ENCODE measurements around the gene GALR2.
"Not testable (repeated sequence)": the region's sequence is repeated elsewhere in the genome, so short reads cannot be mapped to it uniquely, and the experiment has no call there.

Gene GALR2

DNA sequence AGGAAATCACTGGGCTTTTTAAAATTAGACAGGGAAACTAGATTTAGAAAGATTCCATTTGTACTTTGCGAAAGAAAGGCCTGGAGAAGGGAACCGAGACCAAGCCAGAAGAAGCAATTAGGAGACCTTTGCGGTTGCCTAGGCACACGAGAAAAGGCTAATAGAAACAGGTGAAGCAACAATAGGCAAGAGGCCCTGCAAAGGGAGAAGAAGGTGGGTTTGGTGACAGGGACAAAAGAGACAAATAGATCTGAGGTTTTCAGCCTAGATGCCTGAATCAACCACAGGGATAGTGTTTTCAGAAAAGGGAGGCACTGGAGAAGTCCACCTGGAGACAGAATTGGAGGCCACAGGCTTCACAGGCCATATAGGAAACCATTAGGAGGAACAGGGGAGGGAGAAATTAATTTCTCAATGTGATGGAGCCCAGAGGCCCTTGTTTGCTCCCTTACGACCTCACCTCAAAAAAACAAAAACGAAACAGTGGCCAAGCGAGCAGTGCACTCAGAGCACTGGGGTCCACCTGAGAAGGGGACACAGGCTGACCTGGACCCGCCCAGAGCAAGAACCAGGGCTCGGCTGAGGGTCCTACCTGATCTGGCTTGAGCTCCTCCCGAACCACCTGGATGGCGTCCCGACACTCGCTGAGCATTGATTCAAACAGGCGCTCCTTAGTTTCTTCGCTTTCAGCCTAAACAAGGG lies 24.6 kb upstream of the GALR2 start:
- FAIRE-seq, result no peak
- no peak for DNase-seq (ENCODE audit: low spot score)

DNA sequence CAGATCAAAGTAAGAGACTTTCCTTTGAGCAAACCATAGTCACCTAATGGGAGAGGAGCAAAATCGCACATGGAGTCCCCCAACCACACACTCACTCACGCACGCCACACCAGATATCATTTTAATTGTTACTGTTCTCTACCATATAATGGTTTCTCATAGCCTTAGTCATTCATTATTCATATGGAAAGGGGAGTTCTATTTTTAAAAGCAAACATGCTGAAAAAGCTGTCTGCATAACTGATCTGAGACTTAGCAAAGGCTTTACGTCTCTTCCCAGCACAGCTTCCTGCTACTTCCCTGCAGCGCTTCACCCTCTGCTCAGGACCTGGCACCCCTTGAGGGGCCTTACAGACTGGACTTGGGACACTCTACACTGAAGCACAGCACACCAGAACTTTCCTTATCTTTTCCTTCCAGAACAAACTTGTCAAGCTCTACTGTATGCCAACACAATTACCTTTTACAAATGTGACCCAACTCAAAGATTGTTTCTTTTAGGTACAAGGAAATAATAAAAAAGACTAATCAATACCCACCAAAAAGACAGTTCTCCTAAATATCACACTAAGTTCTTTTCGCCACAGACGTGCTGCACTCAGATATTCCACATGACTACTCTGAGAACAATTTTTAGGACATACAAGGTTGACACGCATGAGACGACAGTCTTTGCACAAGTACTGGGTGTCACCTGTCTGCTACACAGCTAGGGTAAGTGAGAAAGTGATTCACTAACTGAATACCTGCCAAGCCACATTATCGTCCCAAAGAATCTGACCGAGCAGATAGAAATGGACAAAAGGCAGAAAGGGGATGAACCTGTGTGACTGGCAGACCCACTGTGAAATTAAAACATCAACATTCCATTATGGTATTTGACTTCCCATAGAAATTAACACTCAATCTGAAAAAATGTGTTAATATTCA lies 23.8 kb upstream of the GALR2 start:
- DNase-seq (ENCODE audit: low spot score) (peak; percentile 84), FAIRE-seq (peak; percentile 77)

DNA sequence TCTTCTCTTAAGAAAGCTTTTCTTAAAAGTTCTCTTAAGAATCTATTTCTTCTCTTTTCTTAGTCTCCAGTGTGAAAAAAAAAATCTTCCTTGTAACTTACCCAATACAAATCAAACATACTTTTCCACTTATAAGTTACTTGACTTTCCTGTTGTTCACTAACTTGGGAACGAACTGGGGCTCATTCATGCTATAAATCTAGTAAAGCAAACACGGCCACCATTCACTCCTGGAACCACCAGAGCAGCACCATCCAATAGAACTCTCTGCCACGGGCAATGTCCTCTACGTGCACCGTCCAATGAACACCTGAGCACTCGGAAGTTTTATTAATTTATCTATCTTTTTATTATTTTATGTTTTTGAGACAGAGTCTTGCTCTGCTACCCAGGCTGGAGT lies 23.0 kb upstream of the GALR2 start:
- peak; percentile 11 for DNase-seq (ENCODE audit: low spot score)
- no peak for FAIRE-seq

DNA sequence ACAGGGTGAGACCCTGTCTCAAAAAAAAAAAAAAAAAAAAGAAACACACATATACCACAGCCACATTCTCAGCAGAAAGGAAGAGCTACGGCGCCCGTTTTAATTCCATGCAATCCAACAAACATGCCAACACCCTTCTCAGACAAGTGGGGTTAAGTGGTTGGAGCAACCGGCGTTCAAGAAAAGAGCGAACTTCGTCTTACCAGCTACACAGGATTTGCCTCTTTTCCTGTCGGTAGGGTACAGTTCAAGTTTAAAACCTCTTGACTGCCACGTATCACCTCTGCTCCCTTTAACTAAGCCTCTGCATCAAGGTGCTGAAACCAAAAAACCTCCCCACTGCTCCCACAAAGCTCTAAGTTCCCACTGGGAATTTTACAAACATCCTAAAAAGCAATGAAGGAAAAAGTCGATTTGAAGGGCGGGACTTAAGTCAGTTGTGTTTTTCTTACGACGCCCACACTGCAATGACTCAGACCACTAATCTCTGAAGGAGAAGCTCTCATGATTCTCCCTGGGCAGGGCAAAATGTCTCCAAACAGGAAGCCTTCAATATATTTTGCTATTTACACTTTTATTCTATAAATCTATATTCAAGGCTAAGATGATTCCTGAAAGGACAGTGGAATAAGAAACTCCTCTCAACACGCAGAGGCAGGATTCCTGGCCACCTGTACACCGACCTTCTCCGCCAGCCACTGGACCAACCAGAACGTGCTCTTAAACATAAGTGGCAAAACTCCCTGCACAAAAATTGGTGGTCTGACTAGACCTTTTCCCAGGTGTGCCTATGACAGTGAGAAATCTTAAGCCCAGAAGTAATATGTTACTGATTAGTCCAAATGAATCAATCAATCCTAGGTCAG lies 21.1 kb upstream of the GALR2 start:
- FAIRE-seq (no peak), DNase-seq (ENCODE audit: low spot score) (peak; percentile 20)

DNA sequence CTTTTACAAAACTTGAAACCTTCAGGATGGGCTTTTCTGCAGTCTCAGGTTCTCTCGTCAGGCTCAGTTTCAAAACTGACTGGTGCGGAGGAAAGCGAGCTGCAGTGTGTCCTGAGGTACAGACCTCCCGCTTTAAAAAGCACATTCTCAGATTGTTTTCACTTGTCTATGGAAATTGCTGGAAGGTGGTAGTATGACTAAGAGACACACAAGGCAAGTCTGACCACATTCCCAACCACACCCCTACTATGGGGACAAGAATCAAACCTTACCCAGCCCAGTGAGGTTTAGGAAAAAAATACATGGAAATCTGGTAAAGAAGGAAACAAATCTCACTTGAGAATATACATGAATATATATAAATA lies 20.5 kb upstream of the GALR2 start:
- FAIRE-seq (peak; percentile 33), DNase-seq (ENCODE audit: low spot score) (peak; percentile 27)

DNA sequence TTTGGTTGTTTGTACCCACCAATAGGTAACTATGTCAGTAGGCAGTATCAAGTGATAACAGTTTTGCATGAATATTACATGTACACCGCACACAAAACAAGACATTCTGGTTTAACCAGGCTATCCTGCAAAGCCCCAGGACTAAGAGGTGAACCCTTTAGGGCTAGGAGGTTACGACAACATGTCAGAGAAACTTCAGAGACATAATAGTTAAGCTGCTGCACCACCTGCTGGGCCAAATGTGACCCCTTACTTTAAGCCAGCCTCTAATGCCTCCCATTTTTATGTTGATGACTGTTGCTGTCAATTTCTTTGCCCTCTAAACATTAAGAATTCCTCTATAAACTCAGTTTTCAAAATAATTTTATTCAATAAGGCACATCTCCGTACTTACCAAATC lies 17.7 kb upstream of the GALR2 start:
- no peak for FAIRE-seq

DNA sequence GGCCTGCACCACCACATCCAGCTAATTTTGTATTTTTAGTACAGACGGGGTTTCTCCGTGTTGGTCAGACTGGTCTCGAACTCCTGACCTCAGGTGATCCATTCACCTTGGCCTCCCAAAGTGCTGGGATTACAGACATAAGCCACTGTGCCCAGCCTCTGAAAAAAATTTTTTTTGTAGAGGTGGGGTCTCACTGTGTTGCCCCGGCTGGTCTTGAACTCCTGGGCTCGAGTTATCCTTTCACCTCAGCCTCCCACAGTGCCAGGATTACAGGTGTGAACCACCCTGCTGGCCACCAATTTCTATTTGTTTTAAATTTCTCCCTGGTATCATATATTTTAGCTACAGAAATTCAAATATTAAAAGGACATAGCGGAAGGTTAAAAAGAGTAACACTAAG lies 16.3 kb upstream of the GALR2 start:
- not testable (repeated sequence) for DNase-seq (ENCODE audit: low spot score); FAIRE-seq

More for the DNA sequence above, 17.7 kb upstream of the GALR2 start:
- no peak for DNase-seq (ENCODE audit: low spot score)

DNA sequence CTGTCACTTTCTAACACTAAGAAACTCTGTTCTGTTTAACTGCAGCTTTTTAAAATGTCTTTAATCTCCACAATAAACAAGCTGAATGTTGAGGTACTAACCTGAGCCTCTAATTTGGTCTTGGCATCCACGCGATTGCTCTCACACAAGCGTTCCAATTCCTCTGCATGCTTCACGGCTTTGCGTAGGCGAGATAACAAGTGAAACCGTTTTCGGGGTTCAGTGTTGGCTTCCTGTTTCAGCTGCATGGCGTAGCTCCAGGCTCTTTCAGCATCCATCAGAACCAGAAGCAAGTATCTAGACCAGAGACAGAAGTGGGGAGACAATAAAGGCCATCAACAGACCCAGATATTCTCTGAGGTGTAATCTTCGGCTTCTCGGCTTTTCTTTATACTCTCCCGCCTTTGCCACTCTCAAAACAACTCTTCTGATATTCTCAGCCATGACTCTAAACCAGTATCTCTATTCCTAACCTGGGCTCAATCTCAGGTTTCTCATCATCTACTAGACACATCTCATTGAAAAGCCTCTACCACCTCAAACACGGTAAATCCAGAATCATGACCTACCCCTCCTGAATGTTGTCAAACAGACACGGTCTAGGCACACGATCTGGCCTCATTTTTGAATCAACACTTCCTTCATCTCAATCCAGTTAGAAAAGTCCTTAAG lies 10.6 kb upstream of the GALR2 start:
- FAIRE-seq, result no peak
- no peak for DNase-seq (ENCODE audit: low spot score)

DNA sequence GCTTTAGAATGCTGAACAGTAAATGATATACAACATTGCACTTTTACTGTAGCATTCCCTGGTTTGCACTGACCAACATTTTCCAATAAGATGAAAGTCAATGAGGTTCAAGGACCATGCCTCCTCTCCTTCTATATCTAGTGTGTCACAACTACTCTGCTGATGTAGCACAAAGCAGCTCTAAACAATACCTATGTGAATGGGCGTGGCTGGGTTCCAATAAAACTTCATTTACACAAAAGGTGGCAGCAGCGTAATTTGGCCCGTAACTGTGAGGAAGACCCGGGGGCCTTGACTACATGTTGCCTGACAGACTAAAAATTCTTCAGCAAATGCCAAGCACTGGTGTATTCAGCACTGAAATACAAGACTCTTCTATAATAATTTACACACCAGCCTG lies 8.8 kb upstream of the GALR2 start:
- DNase-seq (ENCODE audit: low spot score) (no peak), FAIRE-seq (no peak)

DNA sequence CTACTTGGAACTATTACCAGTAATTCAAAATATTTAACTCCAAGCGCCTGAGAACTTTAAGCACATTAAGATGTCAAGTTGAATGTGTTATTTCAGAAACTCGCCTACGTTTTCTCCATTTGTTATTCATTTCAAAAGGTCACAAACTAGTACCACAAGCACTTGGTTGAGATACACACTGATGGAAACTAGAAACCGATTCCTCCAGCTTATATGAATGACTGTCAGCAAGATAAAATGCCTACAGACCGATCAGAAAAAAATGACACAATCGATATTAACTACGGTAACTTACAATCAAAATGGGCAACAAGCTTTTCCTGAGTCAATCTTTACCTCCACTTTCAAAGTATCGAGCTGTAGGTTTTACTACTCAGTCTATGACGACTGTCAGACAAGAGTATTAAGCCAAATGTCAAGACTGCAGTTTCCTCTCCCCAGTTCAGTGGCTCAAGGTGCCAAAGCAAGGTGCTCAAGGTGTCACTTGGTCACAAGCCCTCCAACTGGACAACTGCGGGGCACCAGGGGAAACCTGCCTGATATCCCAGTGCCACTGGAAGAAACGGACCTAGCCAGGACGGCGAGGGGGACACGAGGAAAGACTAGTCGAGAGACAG lies 2.9 kb upstream of the GALR2 start:
- FAIRE-seq, result no peak
- no peak for DNase-seq (ENCODE audit: low spot score)

DNA sequence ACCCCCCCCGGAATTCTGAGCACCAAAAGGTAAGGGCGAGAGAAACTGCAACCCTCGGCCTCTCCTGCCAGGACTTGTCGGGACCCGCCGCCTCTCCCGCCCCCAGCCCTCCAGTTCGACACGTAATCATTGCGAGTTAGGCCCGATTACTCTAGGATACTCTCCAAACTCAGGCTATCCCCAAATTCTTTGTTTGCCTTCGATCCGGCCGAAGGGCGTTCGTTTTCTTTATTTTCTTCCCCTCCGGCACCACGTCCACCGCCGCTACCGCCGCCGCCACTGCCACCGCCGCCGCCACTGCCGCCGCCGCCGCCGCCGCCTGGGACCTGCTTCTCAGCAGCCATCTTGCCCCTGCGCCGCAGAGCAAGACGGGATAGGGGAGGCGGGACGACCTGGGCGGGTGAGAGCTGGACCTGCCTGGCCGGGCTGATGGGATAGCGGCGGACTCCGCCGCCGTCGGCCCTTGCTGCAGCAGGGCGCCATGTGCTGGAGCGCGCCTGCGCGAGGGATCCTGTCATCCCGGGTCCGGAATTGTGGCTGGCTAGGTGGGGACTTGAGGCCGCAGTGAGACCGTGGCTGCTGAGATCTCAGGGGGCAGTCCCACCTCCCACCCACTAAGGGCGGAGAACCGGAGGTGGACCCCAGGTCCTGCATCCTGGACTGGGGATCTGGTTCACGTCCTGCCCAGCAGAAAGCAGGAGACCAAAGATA lies 2.3 kb upstream of the GALR2 start, which contains the start of gene SRP68:
TSS of gene SRP68 (minus strand) at position 370 of the 711 bp plus-strand sequence. CDS start at position 344, 26 bp downstream.
- FAIRE-seq (no peak), DNase-seq (ENCODE audit: low spot score) (peak; percentile 82)

DNA sequence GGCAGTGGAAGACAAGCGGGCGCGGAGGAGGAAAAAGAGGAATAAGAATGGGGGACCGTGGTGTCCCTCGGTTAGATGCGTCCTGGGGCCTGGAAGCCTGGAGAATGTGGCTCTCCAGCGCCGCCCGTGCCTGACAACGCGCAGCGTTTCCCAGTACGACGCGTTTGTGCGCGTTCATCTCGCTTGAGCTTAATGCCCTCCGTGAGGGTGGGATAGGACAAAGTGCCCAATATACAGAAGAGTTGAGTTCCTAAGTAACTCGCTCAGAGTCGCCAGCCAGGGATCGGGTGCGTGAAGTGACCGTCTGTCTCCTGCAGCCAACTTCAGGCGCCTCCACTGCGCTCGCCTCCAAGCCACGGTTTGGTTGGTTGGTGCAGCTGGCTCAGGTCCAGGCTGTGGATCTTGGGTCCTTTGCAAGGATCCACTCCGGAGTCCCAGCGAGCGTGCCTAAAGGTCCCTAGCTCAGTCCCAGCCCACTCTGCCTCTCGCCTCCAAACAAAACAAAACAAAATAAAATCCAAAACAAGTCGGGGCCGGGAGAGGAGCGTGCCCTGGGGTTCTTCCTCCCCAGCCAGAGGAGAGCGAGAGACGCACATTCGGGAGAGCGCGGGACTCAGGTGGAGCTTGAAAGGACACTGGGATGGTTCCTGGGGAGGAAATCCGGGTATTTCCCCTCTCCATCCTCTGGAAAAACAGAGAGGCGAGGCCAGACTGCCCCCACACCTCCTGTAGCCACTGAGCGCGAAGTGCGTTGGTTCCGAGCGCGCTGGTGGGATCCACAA lies 974 bp downstream of the GALR2 start:
- DNase-seq (ENCODE audit: low spot score), result no peak

DNA sequence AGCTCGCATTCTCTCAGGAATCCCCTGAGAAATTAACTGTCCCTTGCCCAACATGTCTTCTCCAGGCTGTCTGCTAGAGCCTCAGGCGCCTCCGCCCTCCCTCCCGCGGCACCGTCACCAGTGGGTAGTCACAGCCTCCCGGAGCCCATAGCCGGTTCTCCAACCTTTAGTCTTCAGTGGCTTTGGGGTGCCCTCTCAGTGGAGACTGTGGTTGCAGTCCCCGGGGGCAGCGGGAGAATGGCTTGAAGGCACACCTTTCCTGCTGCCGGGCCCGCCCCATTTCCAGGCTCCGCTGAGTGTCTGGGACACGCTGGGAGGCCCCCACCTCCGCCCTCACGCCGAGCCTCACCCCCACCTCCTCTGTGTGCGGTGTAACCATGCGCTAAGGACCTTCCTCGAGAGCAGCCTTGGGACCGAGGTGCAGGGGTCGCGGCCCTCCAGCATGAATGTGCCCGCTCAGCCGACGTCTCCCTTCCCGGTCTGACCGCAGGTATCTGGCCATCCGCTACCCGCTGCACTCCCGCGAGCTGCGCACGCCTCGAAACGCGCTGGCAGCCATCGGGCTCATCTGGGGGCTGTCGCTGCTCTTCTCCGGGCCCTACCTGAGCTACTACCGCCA lies 1.7 kb downstream of the GALR2 start:
- FAIRE-seq, result no peak
- DNase-seq (ENCODE audit: low spot score), result no peak

More for the DNA sequence above, 974 bp downstream of the GALR2 start:
- FAIRE-seq, result no peak

DNA sequence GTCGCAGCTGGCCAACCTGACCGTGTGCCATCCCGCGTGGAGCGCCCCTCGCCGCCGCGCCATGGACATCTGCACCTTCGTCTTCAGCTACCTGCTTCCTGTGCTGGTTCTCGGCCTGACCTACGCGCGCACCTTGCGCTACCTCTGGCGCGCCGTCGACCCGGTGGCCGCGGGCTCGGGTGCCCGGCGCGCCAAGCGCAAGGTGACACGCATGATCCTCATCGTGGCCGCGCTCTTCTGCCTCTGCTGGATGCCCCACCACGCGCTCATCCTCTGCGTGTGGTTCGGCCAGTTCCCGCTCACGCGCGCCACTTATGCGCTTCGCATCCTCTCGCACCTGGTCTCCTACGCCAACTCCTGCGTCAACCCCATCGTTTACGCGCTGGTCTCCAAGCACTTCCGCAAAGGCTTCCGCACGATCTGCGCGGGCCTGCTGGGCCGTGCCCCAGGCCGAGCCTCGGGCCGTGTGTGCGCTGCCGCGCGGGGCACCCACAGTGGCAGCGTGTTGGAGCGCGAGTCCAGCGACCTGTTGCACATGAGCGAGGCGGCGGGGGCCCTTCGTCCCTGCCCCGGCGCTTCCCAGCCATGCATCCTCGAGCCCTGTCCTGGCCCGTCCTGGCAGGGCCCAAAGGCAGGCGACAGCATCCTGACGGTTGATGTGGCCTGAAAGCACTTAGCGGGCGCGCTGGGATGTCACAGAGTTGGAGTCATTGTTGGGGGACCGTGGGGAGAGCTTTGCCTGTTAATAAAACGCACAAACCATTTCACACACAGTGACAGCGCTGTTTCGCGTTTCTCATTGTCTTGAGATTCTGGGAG lies 2.4 kb downstream of the GALR2 start:
- FAIRE-seq, result no peak
- DNase-seq (ENCODE audit: low spot score), result no peak

DNA sequence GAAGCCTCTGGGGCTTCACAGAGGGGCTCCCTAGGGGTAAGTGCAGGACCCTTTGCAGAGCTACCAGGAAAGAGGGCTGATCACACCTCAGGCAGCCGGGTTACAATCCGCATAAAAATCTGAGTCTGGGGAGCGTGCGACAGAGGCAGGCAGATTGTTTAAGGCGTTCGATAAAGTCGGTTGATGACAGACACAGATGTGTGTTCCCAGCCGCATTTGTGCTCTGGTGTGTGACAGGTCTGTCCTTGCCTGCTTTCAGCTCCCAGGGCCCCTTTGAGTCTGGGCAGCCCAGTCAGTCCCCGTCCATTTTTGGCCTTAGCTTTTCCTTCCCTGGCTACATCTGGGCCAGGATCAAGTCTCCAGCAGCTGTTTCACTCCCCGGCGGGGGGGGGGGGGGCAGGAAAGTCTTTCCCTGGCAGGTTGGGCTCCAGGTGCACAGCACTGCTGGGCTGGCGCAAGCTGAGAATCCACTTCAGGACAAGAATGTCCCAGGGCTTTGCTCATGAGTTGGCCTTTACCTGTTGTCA lies 3.1 kb downstream of the GALR2 start:
- FAIRE-seq (no peak), DNase-seq (ENCODE audit: low spot score) (no peak)

DNA sequence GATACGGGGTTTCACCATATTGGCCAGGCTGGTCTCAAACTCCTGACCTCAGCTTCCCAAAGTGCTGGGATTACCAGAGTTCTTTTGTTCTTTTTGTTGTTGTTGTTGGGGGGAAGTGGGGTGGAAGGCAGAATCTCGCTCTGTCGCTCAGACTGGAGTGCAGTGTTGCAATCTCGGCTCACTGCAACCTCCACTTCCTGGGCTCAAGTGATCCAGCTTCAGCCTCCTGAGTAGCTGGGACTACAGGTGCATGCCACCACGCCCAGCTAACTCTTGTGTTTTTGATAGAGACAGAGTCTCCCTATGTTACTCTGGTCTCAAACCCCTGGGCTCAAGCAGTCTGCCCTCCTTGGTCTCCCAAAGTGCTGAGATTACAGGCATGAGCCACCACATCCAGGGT lies 3.8 kb downstream of the GALR2 start:
- FAIRE-seq; DNase-seq (ENCODE audit: low spot score): not testable (repeated sequence)

DNA sequence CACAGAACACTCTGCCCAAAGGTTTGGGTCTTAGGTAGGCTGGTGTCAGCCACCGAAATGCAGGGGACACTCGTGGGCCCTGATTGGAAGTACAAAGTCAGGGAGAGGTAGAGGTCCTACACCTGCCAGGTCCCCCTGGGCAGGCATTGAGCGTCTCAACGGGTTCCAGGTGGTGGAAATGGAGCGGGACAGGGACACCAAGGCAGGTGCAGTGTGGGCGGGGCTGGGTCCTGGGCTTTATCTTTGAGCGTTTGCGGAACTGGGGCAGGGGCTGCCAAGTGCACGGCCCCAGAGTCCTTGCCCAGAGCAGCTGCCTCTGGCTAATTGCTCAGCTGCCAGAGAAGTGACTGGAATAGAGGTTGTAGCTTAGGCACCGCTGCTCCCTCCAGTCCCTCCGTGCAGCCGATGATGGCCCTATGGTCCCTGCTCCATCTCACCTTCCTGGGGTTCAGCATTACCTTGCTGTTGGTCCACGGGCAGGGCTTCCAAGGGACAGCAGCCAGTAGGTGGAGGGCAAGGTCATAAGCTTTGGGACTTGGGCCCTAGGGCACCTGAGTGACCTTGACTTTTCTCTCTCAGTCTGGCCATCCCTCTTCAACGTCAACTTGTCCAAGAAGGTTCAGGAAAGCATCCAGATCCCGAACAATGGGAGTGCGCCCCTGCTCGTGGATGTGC lies 4.4 kb downstream of the GALR2 start, which contains the start of gene ZACN:
TSS of gene ZACN (plus strand) at position 323 of the 675 bp plus-strand sequence. CDS start at position 406, 83 bp downstream.
- DNase-seq (ENCODE audit: low spot score), result no peak

More for the DNA sequence above, 4.4 kb downstream of the GALR2 start, which contains the start of gene ZACN:
- no peak for FAIRE-seq

Data from RCC 7860 (cell line).